Measurements from ENCODE around the gene KCNMB4.

The KCNMB4 gene

GRCh38 chr12:70365648-70366518, at the start of gene KCNMB4:
Gene KCNMB4, plus strand, starts transcription at chr12:70366290. Its CDS starts 445 bp downstream, at chr12:70366735.
- peak; percentile 50 to 75 for DNase-seq

- no peak for DNase-seq
These were observed 48.3 kb upstream of the KCNMB4 start for GRCh38 chr12:70317781-70318180.

- no peak for DNase-seq
These were observed 46.5 kb upstream of the KCNMB4 start for GRCh38 chr12:70319605-70320004.

GRCh38 chr12:70321191-70321590, 44.9 kb upstream of the KCNMB4 start:
- no peak for DNase-seq

GRCh38 chr12:70327541-70327940, 38.5 kb upstream of the KCNMB4 start:
- DNase-seq, result no peak

- DNase-seq, result no peak
These were observed 36.4 kb upstream of the KCNMB4 start for GRCh38 chr12:70329728-70330127.

GRCh38 chr12:70330158-70330557, 35.9 kb upstream of the KCNMB4 start:
- no peak for DNase-seq

GRCh38 chr12:70332236-70332635, 33.9 kb upstream of the KCNMB4 start:
- no peak for DNase-seq

- DNase-seq, result no peak
These were observed 31.3 kb upstream of the KCNMB4 start for GRCh38 chr12:70334742-70335141.

GRCh38 chr12:70338531-70338930, 27.6 kb upstream of the KCNMB4 start:
- no peak for DNase-seq

- DNase-seq, result no peak
These were observed 15.0 kb upstream of the KCNMB4 start for GRCh38 chr12:70351076-70351475.

GRCh38 chr12:70353780-70354660, 12.1 kb upstream of the KCNMB4 start:
- no peak for DNase-seq

GRCh38 chr12:70354787-70355186, 11.3 kb upstream of the KCNMB4 start:
- DNase-seq, result no peak

GRCh38 chr12:70355972-70356371, 10.1 kb upstream of the KCNMB4 start:
- DNase-seq, result no peak

GRCh38 chr12:70359458-70360197, 6.5 kb upstream of the KCNMB4 start:
- no peak for DNase-seq

- no peak for DNase-seq
These were observed 5.9 kb upstream of the KCNMB4 start for GRCh38 chr12:70360218-70360617.

- no peak for DNase-seq
These were observed 1.2 kb upstream of the KCNMB4 start for GRCh38 chr12:70364695-70365397.

- DNase-seq, result no peak
These were observed 767 bp upstream of the KCNMB4 start for GRCh38 chr12:70365398-70365647.

- DNase-seq, result peak; percentile 21 to 52
These were observed 629 bp downstream of the KCNMB4 start for GRCh38 chr12:70366581-70367257.

GRCh38 chr12:70367258-70368141, 1.4 kb downstream of the KCNMB4 start:
- no peak for DNase-seq

- no peak for DNase-seq
These were observed 6.8 kb downstream of the KCNMB4 start for GRCh38 chr12:70372881-70373280.
